Adrenal gland (tissue), 5 donors: ENCODE data around the gene PRKG1.

Experiments used
- CTCF ChIP-seq, 6 experiments: fragments of 450-650 bp in 4 of 6; fragments of 200-600 bp in 2 of 6; sonication (generic) in 1 of 6; IDR thresholded peaks; 1 replicate in 5 of 6; 2 replicates in 1 of 6; pipeline versions ENCODE4 v1.5.1 to v1.8.0; 2016 to 2021; ENCODE audit warnings: antibody characterized with exemption in 6 of 6, mild to moderate bottlenecking in 2 of 6, moderate library complexity in 1 of 6
- POLR2A ChIP-seq, 2 donors: fragments of 450-650 bp; IDR thresholded peaks; one replicate each; pipeline ENCODE4 v1.6.1; 2017; ENCODE audit warnings: antibody characterized with exemption in 2 of 2, mild to moderate bottlenecking in 2 of 2, moderate library complexity in 1 of 2
- donor health status: DM: no; HTN: no; CAD: no.

GRCh38 chr10:51327432-51327831 lies 253.1 kb downstream of the PRKG1 start:
- no peak for TF ChIP-seq CTCF (IDR thresholded peaks at IDR 0.05)
- TF ChIP-seq POLR2A (IDR thresholded peaks at IDR 0.05), result no peak
